HepG2 (cell line): ENCODE measurements around the gene NXN. TPM values are rescaled to one million over a fixed set of nuclear protein-coding genes. Genes with fewer than 3 reads are reported as not detected.

ENCODE experiments used
- KAT7 ChIP-seq: IDR thresholded peaks from 2 replicates; pipeline ENCODE4 v1.6.1; 2018; ENCODE audit warnings: borderline replicate concordance, missing compliant biosample characterization
- LCORL ChIP-seq, 2 experiments: fragments of 450-650 bp in 1 of 2; sonication (generic) in 1 of 2; formaldehyde crosslinking in 1 of 2; IDR thresholded peaks; 2 replicates each; pipeline versions ENCODE4 v1.5.0 to v1.6.1; 2017 to 2020; ENCODE audit warnings: antibody characterized with exemption in 1 of 2, missing genetic modification reagents in 1 of 2
- MAX ChIP-seq: IDR thresholded peaks from 2 replicates; pipeline ENCODE4 v1.6.1; 2012; ENCODE audit warnings: inconsistent platforms
- NR2F2 ChIP-seq: IDR thresholded peaks from 2 replicates; pipeline ENCODE4 v1.6.1; 2012; ENCODE audit warnings: low read depth, inconsistent platforms, borderline replicate concordance
- RCOR2 ChIP-seq: IDR thresholded peaks from 2 replicates; pipeline ENCODE4 v1.6.1; 2016; ENCODE audit warnings: missing biosample characterization, missing genetic modification reagents
- SETDB1 ChIP-seq: sonication (generic); formaldehyde crosslinking; IDR thresholded peaks from 2 replicates; pipeline ENCODE4 v1.5.1; 2020; ENCODE audit warnings: missing genetic modification reagents, mild to moderate bottlenecking, borderline replicate concordance
- THAP7 ChIP-seq: sonication (generic); formaldehyde crosslinking; IDR thresholded peaks from 2 replicates; pipeline ENCODE4 v1.8.1; 2023; ENCODE audit warnings: mild to moderate bottlenecking, missing genetic modification reagents
- ZNF383 ChIP-seq: sonication (generic); formaldehyde crosslinking; IDR thresholded peaks from 2 replicates; pipeline ENCODE4 v1.4.0; 2020; ENCODE audit warnings: missing genetic modification reagents, mild to moderate bottlenecking, borderline replicate concordance
- ZNF530 ChIP-seq: sonication (generic); formaldehyde crosslinking; IDR thresholded peaks from 2 replicates; pipeline ENCODE4 v1.5.0; 2020; ENCODE audit warnings: low read depth, mild to moderate bottlenecking, missing genetic modification reagents
- ZNF577 ChIP-seq: sonication (generic); formaldehyde crosslinking; IDR thresholded peaks from 2 replicates; pipeline ENCODE4 v1.4.0; 2020; ENCODE audit warnings: mild to moderate bottlenecking, low read depth, missing genetic modification reagents, borderline replicate concordance
- ZSCAN5A ChIP-seq: sonication (generic); formaldehyde crosslinking; IDR thresholded peaks from 2 replicates; pipeline ENCODE4 v1.8.0; 2022; ENCODE audit warnings: mild to moderate bottlenecking, missing genetic modification reagents, borderline replicate concordance
- polyA plus RNA-seq, 8 experiments: library from polyadenylated mRNA; depleted of rRNA in 3 of 8; stranded (reverse) in 7 of 8; unstranded in 1 of 8; fragments of >200 nt; fragmentation: Illumina TruSeq in 4 of 8; extraction: Trizol in 4 of 8; gene quantifications; 2 replicates each; pipeline versions ENCODE4 v1.2.1 to v1.2.3, GENCODE V29; 2011 to 2016; ENCODE audit warnings: low read depth in 4 of 8, missing spikeins in 1 of 8, mixed read lengths in 1 of 8; ENCODE audit not compliant: insufficient read depth in 1 of 8
- total RNA-seq, 5 experiments: library from RNA; depleted of rRNA; stranded (reverse); fragments of >200 nt; fragmentation: Illumina TruSeq; extraction: Trizol; gene quantifications; 2 replicates each; pipeline ENCODE4 v1.2.3, GENCODE V29; 2016; ENCODE audit warnings: low read depth in 1 of 5
- TF ChIP-seq, protein P1 (sequence below): sonication (generic); formaldehyde crosslinking; IDR thresholded peaks from 2 replicates; pipeline ENCODE4 v1.8.0; 2023; ENCODE audit warnings: mild to moderate bottlenecking, missing genetic modification reagents
- TF ChIP-seq, protein P2 (sequence below): sonication (generic); formaldehyde crosslinking; IDR thresholded peaks from 2 replicates; pipeline ENCODE4 v1.4.0; 2020; ENCODE audit warnings: missing genetic modification reagents
- TF ChIP-seq, protein P3 (sequence below): sonication (generic); formaldehyde crosslinking; IDR thresholded peaks from 2 replicates; pipeline ENCODE4 v1.4.0; 2020; ENCODE audit warnings: mild to moderate bottlenecking, low read depth, missing genetic modification reagents
- TF ChIP-seq, protein P4 (sequence below): sonication (generic); formaldehyde crosslinking; IDR thresholded peaks from 2 replicates; pipeline ENCODE4 v1.4.0; 2020; ENCODE audit warnings: missing genetic modification reagents, borderline replicate concordance

The NXN gene
- total and polyA plus RNA-seq, 2 of the 13 experiments (the other 11 are each of a cell fraction or from before 2014, with no cell fraction given) = 22.2 to 24.3 TPM

- TF ChIP-seq, protein P1, sequence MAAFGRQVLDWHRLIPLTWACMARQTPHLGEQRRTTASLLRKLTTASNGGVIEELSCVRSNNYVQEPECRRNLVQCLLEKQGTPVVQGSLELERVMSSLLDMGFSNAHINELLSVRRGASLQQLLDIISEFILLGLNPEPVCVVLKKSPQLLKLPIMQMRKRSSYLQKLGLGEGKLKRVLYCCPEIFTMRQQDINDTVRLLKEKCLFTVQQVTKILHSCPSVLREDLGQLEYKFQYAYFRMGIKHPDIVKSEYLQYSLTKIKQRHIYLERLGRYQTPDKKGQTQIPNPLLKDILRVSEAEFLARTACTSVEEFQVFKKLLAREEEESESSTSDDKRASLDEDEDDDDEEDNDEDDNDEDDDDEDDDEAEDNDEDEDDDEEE (CRISPR knock-in tag) = no peak
- TF ChIP-seq, protein P2, sequence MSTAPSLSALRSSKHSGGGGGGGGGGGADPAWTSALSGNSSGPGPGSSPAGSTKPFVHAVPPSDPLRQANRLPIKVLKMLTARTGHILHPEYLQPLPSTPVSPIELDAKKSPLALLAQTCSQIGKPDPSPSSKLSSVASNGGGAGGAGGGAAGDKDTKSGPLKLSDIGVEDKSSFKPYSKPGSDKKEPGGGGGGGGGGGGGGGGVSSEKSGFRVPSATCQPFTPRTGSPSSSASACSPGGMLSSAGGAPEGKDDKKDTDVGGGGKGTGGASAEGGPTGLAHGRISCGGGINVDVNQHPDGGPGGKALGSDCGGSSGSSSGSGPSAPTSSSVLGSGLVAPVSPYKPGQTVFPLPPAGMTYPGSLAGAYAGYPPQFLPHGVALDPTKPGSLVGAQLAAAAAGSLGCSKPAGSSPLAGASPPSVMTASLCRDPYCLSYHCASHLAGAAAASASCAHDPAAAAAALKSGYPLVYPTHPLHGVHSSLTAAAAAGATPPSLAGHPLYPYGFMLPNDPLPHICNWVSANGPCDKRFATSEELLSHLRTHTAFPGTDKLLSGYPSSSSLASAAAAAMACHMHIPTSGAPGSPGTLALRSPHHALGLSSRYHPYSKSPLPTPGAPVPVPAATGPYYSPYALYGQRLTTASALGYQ (CRISPR knock-in tag) = no peak
- TF ChIP-seq LCORL (IDR thresholded peaks at IDR 0.05) (no peak), LCORL (CRISPR knock-in tag; IDR thresholded peaks at IDR 0.05) (no peak), RCOR2 (CRISPR knock-in tag) (no peak), NR2F2 (no peak), MAX (peak; percentile 39; the same call in 1 of the 2 replicates), SETDB1 (CRISPR knock-in tag) (no peak), ZNF577 (CRISPR knock-in tag) (no peak), KAT7 (no peak), ZNF530 (no peak), THAP7 (CRISPR knock-in tag) (no peak), ZNF383 (CRISPR knock-in tag) (no peak), ZSCAN5A (CRISPR knock-in tag) (no peak)
- TF ChIP-seq, protein P3, sequence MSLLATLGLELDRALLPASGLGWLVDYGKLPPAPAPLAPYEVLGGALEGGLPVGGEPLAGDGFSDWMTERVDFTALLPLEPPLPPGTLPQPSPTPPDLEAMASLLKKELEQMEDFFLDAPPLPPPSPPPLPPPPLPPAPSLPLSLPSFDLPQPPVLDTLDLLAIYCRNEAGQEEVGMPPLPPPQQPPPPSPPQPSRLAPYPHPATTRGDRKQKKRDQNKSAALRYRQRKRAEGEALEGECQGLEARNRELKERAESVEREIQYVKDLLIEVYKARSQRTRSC (CRISPR knock-in tag) = no peak
- TF ChIP-seq, protein P4, sequence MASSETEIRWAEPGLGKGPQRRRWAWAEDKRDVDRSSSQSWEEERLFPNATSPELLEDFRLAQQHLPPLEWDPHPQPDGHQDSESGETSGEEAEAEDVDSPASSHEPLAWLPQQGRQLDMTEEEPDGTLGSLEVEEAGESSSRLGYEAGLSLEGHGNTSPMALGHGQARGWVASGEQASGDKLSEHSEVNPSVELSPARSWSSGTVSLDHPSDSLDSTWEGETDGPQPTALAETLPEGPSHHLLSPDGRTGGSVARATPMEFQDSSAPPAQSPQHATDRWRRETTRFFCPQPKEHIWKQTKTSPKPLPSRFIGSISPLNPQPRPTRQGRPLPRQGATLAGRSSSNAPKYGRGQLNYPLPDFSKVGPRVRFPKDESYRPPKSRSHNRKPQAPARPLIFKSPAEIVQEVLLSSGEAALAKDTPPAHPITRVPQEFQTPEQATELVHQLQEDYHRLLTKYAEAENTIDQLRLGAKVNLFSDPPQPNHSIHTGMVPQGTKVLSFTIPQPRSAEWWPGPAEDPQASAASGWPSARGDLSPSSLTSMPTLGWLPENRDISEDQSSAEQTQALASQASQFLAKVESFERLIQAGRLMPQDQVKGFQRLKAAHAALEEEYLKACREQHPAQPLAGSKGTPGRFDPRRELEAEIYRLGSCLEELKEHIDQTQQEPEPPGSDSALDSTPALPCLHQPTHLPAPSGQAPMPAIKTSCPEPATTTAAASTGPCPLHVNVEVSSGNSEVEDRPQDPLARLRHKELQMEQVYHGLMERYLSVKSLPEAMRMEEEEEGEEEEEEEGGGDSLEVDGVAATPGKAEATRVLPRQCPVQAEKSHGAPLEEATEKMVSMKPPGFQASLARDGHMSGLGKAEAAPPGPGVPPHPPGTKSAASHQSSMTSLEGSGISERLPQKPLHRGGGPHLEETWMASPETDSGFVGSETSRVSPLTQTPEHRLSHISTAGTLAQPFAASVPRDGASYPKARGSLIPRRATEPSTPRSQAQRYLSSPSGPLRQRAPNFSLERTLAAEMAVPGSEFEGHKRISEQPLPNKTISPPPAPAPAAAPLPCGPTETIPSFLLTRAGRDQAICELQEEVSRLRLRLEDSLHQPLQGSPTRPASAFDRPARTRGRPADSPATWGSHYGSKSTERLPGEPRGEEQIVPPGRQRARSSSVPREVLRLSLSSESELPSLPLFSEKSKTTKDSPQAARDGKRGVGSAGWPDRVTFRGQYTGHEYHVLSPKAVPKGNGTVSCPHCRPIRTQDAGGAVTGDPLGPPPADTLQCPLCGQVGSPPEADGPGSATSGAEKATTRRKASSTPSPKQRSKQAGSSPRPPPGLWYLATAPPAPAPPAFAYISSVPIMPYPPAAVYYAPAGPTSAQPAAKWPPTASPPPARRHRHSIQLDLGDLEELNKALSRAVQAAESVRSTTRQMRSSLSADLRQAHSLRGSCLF (CRISPR knock-in tag) = no peak
Measured at GRCh38 chr17:978103-979093, 1.2 kb downstream of the NXN start (continued).
